Stimulated activated CD4-positive, alpha-beta T cell treated with anti-CD3 and anti-CD28 coated beads, Interleukin-4, amount 100 ng/mL, for 48 hours (primary cell): ENCODE measurements around the gene RNASE13.

Source experiments
- DNase-seq, 2 donors: peaks; one replicate each; pipeline ENCODE4 v3.0.0-alpha.2; 2020; ENCODE audit warnings: low read depth in 2 of 2

Gene RNASE13

GRCh38 chr14:21034707-21035106 lies at the start of gene RNASE13:
TSS of gene RNASE13 (minus strand) at chr14:21034807. CDS start at chr14:21034288, 519 bp downstream.
- DNase-seq: no peak

GRCh38 chr14:21084396-21084795 lies 49.8 kb upstream of the RNASE13 start:
- DNase-seq: no peak

GRCh38 chr14:21083565-21084325 lies 49.1 kb upstream of the RNASE13 start:
- DNase-seq: no peak

- no peak for DNase-seq
Measured at GRCh38 chr14:21081521-21082142, 47.0 kb upstream of the RNASE13 start.

GRCh38 chr14:21078726-21079125 lies 44.1 kb upstream of the RNASE13 start:
- DNase-seq: no peak

- DNase-seq: no peak
Measured at GRCh38 chr14:21078287-21078686, 43.7 kb upstream of the RNASE13 start.

- no peak for DNase-seq
Measured at GRCh38 chr14:21077672-21078071, 43.1 kb upstream of the RNASE13 start.

GRCh38 chr14:21075719-21076437 lies 41.3 kb upstream of the RNASE13 start:
- no peak for DNase-seq

- DNase-seq: no peak
Measured at GRCh38 chr14:21074398-21075272, 40.0 kb upstream of the RNASE13 start.

- DNase-seq: no peak
Measured at GRCh38 chr14:21073921-21074320, 39.3 kb upstream of the RNASE13 start.

- no peak for DNase-seq
Measured at GRCh38 chr14:21072781-21073339, 38.3 kb upstream of the RNASE13 start.

- DNase-seq: no peak
Measured at GRCh38 chr14:21072031-21072473, 37.4 kb upstream of the RNASE13 start.

- DNase-seq: peak in 1 of 2 donors; percentile 44
Measured at GRCh38 chr14:21071225-21072030, 36.8 kb upstream of the RNASE13 start.

GRCh38 chr14:21070610-21071224 lies 36.1 kb upstream of the RNASE13 start:
- DNase-seq: no peak

- no peak for DNase-seq
Measured at GRCh38 chr14:21070083-21070609, 35.5 kb upstream of the RNASE13 start, which contains the start of gene ARHGEF40. TSS of gene ARHGEF40 (plus strand) at chr14:21070304. CDS start at chr14:21070397, 93 bp downstream.

GRCh38 chr14:21069388-21070082 lies 34.9 kb upstream of the RNASE13 start:
- no peak for DNase-seq

GRCh38 chr14:21068521-21069387 lies 34.1 kb upstream of the RNASE13 start:
- no peak for DNase-seq
